Measurements from ENCODE around the gene ATP10A.

Gene ATP10A

GRCh38 chr15:25847051-25847450 lies 16.1 kb downstream of the ATP10A start:
- DNase-seq (ENCODE audit: low read depth), result no peak
- TF ChIP-seq CTCF (conservative IDR thresholded peaks at IDR 0.05; ENCODE audit: low read length), result no peak
- no peak overlapping the region for H3K4me3 ChIP-seq (ENCODE audit: low read length)

DNA sequence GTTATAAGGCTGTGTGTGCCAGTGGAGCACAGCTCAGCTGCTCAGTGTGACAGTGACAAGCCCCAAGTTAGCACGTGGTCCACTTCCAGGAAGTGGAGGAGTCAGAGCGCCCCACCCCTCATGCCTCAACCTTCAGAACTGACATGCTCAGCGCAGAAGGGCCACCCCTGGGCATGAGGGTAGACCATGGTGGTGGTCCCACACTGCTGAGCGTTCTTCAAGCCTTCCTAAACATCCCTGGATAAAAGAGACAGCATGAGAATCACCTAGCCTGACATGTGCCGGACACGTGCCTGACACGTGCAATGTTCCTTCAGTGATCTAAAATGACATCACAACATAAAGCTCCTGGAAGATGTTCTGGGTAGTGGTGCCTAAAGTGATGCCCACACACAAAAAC lies 16.8 kb downstream of the ATP10A start:
- no peak for DNase-seq (ENCODE audit: low read depth)
- H3K4me3 ChIP-seq (ENCODE audit: low read length), result no peak overlapping the region
- TF ChIP-seq CTCF (conservative IDR thresholded peaks at IDR 0.05; ENCODE audit: low read length), result no peak

DNA sequence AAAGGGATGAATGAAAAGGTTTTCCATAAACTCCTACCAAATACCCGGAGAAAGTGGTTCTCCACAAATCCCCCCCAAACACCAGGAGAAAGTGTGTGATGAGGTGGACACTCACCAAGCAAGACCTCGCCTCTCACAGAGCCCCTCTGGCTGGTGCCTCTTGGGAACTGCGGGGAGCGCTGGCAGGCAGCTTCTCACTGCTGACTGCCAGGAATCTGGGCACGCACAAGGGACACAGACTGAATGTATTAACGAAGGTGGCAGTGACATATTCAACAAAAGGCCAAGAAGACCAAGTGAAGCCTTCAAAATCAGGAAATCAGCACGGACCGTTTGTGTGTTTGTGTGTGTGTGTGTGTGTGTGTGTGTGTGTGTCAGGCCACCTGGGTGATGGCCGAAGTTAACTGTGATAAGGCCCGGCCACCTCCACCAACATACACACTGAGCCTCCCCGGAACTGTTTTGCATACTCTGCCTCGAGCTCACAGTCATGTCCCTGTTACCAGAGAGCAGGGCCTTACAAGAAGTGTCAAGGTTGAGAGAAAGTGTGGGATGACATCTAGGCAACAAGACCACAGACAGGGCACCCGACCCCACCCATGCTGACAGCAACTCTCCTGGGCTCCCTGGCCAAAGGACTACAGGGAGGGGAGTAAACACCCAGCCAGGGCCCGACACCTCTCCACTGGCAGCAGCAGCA lies 18.0 kb downstream of the ATP10A start:
- TF ChIP-seq CTCF (conservative IDR thresholded peaks at IDR 0.05; ENCODE audit: low read length), result no peak
- no peak overlapping the region for H3K4me3 ChIP-seq (ENCODE audit: low read length)
- peak; percentile 41 for DNase-seq (ENCODE audit: low read depth)

DNA sequence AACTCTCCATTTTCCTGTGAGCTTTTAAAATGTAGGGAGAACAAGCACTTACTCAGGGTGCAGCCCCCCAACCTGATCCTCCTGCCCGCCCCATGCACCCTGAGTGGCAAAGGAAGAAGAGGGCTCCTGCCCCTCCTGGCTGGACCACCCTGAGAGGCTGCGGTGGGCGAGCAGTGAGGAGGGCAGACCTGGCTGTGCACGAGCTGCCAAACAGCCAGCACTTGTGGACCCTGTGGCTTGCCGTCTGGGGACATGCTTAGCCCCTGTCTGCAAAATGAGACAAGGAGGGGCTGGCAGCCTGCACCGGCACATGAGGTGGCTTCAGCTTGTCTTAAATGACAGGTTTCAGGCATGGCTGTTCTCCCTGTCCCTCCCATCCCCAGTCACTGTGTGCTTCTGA lies 18.6 kb downstream of the ATP10A start:
- TF ChIP-seq CTCF (conservative IDR thresholded peaks at IDR 0.05; ENCODE audit: low read length), result no peak
- H3K4me3 ChIP-seq (ENCODE audit: low read length), result no peak overlapping the region
- no peak for DNase-seq (ENCODE audit: low read depth)

GRCh38 chr15:25844076-25844475 lies 19.1 kb downstream of the ATP10A start:
- no peak for DNase-seq (ENCODE audit: low read depth)
- no peak for TF ChIP-seq CTCF (conservative IDR thresholded peaks at IDR 0.05; ENCODE audit: low read length)
- no peak overlapping the region for H3K4me3 ChIP-seq (ENCODE audit: low read length)

DNA sequence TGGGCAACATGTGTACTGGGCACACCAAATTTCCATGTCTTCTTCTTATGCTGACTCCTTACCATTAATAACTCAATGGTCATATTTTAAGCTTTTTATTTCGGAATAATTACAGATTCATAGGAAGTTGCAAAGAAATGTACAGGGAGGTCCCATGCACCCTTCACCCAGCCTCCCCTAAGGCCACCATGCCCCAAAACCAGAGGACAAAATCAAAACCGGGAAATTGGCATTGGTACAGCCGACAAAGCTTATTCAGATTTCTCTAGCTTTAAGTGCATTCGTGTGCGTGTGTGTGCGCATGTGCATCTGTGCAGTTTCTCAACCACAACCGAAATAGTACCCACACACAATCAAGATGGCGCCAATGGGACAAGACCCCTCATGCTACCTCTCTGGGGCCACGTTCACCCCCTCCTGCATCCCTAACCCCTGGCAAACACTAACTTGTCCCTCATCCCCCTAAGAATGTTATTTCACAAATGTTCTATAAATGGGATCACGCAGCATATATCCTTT lies 23.4 kb downstream of the ATP10A start:
- no peak for TF ChIP-seq CTCF (conservative IDR thresholded peaks at IDR 0.05; ENCODE audit: low read length)
- no peak overlapping the region for H3K4me3 ChIP-seq (ENCODE audit: low read length)
- no peak for DNase-seq (ENCODE audit: low read depth)

DNA sequence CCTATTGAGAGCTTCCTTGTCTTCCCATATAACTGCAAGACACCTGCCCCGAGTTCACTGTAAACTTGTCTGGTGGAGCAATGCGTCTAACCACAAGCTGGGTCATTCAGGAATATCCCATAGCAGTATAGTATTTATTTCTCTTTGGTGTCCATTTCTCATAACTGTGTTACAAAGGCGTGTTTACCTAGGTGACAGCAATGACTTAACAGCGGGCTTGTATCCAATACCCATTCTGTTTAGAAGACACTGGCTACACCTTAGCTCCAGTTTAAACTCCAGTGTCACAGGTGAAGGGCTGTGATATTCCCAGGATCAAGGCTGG lies 24.3 kb downstream of the ATP10A start:
- no peak for DNase-seq (ENCODE audit: low read depth)
- H3K4me3 ChIP-seq (ENCODE audit: low read length), result no peak overlapping the region
- no peak for TF ChIP-seq CTCF (conservative IDR thresholded peaks at IDR 0.05; ENCODE audit: low read length)

All from AG10803 (cell line).